Fibroblast of upper back skin (primary cell): Measurements from ENCODE around the gene PSAPL1.
A peak's percentile ranks its signal among the peaks of the same experiment; 100 is the strongest.

Source experiments
- DNase-seq: peaks from one replicate; pipeline ENCODE4 v3.0.0-alpha.2; 2013

The PSAPL1 gene

GRCh38 chr4:7393601-7394575, 40.8 kb downstream of the PSAPL1 start:
- DNase-seq: no peak

GRCh38 chr4:7392438-7393421, 42.0 kb downstream of the PSAPL1 start:
- DNase-seq: peak; percentile 81

DNA sequence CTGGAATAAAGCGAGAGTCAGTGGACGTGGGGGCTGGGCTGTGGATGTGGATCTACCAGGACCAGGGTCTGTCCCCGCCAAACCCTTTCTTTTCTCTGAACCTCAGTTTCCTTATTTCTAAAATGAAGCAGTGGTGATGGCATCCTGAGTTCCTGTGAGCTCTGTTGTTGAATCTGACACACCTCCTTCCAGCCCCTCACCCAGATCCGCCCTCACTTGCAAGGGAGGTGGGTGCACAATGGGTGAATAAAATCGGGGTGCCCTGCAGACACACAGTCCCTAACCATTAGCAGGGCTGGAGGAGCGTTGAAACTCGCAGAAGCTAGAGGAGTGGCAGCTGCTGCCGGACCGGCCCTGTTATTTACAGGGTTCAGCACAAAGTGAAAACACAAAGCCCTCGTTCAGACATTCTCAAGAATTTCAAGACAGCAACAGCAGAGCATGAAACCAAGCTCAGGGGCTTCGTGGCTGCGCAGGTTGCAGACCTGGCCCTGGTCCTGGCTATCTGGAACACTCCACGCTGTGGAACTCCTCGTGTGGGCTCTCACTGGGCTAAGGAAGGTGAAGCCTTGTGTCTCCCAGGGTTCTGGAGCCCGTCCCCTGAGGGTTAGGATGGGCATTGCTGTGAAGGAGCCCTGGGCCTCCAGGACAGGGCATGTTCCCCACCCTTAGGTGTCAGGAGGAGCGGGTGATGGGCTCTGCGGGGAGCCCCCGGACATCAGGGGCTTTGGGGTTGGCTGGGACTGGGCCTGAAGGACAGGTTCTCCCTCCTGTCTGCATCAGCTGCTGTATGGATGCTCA, 42.9 kb downstream of the PSAPL1 start:
- DNase-seq: no peak

DNA sequence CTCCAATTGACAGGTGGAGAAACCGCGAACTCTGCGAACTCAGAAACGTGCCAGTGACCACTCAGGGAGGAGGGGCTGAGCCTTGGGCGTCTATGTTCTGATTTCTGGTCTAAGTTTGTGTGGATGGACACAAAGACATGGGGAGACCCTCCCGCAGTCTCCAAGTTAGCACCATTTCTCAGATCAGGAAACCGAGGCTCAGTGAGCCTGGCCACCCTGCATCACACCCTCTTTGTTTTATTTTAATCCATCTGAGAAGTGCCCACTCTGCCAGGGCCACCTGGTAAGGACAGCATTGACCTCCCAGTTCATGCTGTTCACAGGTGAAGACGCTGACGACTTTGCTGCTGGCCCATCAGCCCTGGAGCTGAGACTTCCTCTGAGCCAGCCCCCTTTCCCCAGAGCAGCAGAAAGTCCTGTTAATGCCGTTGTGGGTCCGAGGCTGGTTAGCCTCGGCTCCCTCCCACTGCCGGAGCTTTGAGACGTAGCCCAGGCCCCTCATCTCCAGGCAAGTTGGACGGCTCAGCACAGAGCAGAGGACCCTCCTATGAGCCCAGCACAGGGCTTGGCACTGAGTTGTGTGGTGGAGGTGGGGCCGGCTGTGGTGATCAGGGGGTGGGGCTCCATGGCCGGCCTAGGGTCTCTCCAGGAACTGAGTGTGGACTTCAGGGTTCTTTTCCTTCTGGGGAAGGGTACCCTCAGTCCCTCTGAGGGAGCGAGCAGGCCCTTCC, 43.7 kb downstream of the PSAPL1 start:
- DNase-seq: no peak

DNA sequence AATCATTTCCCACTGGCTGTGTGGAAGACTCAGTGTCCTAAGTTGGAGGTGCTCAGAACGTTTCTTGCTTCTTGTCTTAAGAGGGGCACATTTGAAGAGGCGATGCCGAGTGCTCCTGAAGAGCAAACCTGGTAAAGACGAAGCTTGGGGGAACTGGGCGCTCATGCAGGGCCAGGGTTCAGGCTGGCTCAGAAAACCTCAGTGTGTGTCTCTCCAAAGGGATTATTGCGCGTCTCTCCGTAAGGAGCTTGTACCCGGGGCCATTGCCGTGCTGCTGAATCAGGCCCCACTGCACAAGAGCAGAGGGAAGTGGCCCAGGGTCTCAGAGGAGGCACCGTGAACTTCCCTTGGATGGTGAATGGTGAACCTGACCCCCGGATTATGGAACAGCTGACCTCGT, 44.4 kb downstream of the PSAPL1 start:
- no peak for DNase-seq

- DNase-seq: no peak
Measured at GRCh38 chr4:7389719-7390118, 45.0 kb downstream of the PSAPL1 start.

DNA sequence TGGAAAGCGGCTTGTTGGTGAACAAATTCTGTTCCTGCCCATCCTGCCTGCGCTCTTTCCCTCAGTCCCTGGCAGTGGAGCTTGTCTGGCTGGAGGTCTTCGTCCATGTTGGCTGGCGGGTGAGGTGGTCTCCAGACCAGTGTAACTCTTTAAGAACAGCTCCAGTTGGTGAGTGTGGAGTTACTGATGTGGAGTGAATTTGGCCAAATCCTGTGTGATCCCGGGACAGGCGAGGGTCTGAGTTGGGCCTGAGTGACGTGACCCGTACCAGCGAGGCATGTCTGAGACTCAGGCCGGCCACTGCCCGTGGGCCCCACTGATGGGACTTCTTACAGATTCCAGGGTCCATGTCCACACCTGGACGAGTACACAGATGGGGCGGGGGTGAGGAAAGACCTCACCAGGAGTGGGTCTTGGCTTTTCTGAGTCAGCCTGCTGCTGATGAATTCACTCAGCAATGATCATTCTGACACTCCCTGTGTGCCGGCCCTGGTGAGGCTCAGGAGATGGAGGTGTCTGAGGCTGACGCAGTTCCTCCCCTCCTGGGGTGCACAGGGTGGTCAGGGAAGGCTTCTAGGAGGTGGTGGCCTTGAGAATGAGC, 45.5 kb downstream of the PSAPL1 start:
- no peak for DNase-seq

GRCh38 chr4:7388627-7389026, 46.1 kb downstream of the PSAPL1 start:
- no peak for DNase-seq

GRCh38 chr4:7387925-7388324, 46.8 kb downstream of the PSAPL1 start:
- no peak for DNase-seq

- DNase-seq: no peak
Measured at GRCh38 chr4:7384929-7385890, 49.5 kb downstream of the PSAPL1 start.

GRCh38 chr4:7384003-7384928, 50.5 kb downstream of the PSAPL1 start:
- no peak for DNase-seq

GRCh38 chr4:7383266-7383665, 51.5 kb downstream of the PSAPL1 start:
- DNase-seq: no peak

DNA sequence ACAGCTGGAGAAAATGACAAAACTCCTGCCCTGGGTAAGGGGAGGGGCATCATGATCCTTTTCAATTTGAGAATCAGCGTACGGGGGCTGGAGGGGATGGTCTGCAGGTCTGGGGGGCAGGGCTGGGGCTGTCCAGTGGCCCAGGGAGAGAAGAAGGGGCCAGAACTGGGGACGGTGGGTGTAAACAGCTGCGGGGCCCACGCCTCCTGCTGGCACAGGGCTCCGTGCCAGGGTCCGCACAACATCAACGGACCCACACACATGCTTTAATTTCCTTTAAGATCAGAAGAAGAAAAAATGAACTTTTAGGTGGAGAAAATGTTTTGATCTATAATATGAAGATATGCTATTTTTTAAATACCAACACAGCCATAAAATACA, 52.1 kb downstream of the PSAPL1 start:
- no peak for DNase-seq

DNA sequence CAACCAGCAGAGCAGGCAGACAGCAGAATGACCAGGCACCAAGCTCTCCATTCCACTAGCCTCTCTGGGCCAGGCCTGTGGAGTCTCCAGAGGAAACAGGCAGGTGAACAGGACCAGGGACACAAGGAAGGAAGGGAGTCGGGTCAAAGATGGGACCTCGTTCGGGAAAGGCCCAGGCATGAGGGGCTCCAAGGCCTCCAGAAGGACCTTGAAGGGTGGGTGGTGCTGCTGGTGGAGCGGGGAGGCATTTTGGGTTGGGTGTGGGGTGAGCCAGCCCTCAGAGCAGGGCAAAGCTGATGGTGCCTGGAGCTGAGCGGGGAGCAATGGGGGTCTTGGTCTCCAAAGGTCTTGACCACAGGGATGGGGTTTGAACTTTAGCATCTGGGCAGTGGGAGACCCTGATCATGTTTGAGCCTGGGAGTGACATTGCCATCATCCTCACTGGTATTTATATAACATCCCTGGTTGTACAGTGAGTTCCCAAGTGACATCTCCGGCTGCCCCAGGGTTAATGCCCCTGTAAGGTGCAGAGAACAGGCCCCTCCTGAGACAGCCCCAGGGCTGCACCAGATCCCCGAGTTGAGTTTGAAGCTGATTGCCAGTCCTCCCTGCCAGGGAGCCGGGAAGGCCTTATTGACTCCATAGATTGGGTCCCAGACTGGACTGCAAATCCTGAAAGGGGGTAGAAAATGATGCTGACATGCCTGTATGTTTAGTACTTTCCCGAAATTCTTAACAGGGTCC, 52.7 kb downstream of the PSAPL1 start:
- no peak for DNase-seq

GRCh38 chr4:7381221-7381889, 53.4 kb downstream of the PSAPL1 start:
- no peak for DNase-seq
